A549 (cell line): ENCODE results near the gene ANKFY1. TPM values are rescaled to one million over a fixed set of nuclear protein-coding genes. Genes with fewer than 3 reads are reported as not detected.
A peak's percentile ranks its signal among the peaks of the same experiment; 100 is the strongest.

Experiments
- ATAC-seq, 2 experiments: fragments of 200-7000 bp in 1 of 2; fragments of >200 bp in 1 of 2; cut with Nextera tagmentation in 1 of 2; cut with Tn5 transposase in 1 of 2; 3 replicates each; pipeline versions ENCODE4 v1.8.0 to v1.9.1; 2018 to 2020; ENCODE audit warnings: mild to moderate bottlenecking in 1 of 2, moderate library complexity in 1 of 2
- CTCF ChIA-PET: fragments of 300-600 bp; sonication (Branson Sonifier 250); formaldehyde crosslinking; extraction: SDS; loops from one replicate; lab custom pipeline; 2021; ENCODE audit warnings: antibody characterized with exemption, inconsistent platforms; lab: Yijun Ruan, JAX
- POLR2A ChIA-PET: fragments of 350-600 bp; formaldehyde crosslinking; extraction: SDS; loops from one replicate; lab custom pipeline; 2021; ENCODE audit warnings: antibody characterized with exemption, inconsistent platforms; lab: Yijun Ruan, JAX
- DNase-seq, 2 experiments: peaks; one replicate each; pipeline versions ENCODE4 v3.0.0 to v3.0.0-alpha.2; 2011 to 2016; ENCODE audit warnings: low read depth in 1 of 2, low spot score in 1 of 2
- FAIRE-seq: peaks from 2 replicates; lab custom pipeline; 2011; peaks lifted over from hg19 to GRCh38; lab: Jason Lieb, UNC
- H3K27ac ChIP-seq, 2 experiments: fragments of >200 bp; sonication (Bioruptor Twin); formaldehyde crosslinking; 3 replicates each; pipeline ENCODE4 v1.5.1; 2016 to 2017
- H3K4me1 ChIP-seq: fragments of >200 bp; sonication (Bioruptor Twin); formaldehyde crosslinking; 3 replicates; pipeline ENCODE4 v1.6.1; 2016
- H3K4me2 ChIP-seq: fragments of >200 bp; sonication (Bioruptor Twin); formaldehyde crosslinking; 3 replicates; pipeline ENCODE4 v1.6.1; 2016
- H3K4me3 ChIP-seq: fragments of >200 bp; sonication (Bioruptor Twin); formaldehyde crosslinking; 3 replicates; pipeline ENCODE4 v1.5.1; 2016
- H3K9me3 ChIP-seq: fragments of >200 bp; sonication (Bioruptor Twin); formaldehyde crosslinking; 3 replicates; pipeline ENCODE4 v1.6.1; 2016
- ATOH8 ChIP-seq: fragments of 250-450 bp; sonication (Bioruptor Pico); IDR thresholded peaks from 2 replicates; pipeline ENCODE4 v1.5.0; 2020; ENCODE audit warnings: low read depth, mild to moderate bottlenecking, moderate library complexity
- CBX8 ChIP-seq: fragments of 200-600 bp; sonication (generic); IDR thresholded peaks from 2 replicates; pipeline ENCODE4 v1.6.1; 2016
- CHD4 ChIP-seq: fragments of 200-600 bp; sonication (generic); IDR thresholded peaks from 2 replicates; pipeline ENCODE4 v1.6.1; 2016; ENCODE audit warnings: antibody characterized with exemption, mild to moderate bottlenecking, borderline replicate concordance
- CTCF ChIP-seq: fragments of >200 bp; sonication (Bioruptor Twin); formaldehyde crosslinking; IDR thresholded peaks from 3 replicates; pipeline ENCODE4 v1.5.1; 2016
- EHMT2 ChIP-seq: fragments of 200-600 bp; sonication (generic); IDR thresholded peaks from 2 replicates; pipeline ENCODE4 v1.6.1; 2016; ENCODE audit warnings: antibody characterized with exemption, low read depth, mild to moderate bottlenecking, moderate library complexity
- FOSL2 ChIP-seq, 2 experiments: fragments of 450-650 bp in 1 of 2; fragments of >200 bp in 1 of 2; sonication (Bioruptor Twin) in 1 of 2; formaldehyde crosslinking; IDR thresholded peaks; 2 replicates each; pipeline versions ENCODE4 v1.5.0 to v1.6.1; 2016 to 2020; ENCODE audit warnings: mild to moderate bottlenecking in 1 of 2, moderate library complexity in 1 of 2
- HES2 ChIP-seq: fragments of >200 bp; sonication (Bioruptor Twin); formaldehyde crosslinking; IDR thresholded peaks from 2 replicates; pipeline ENCODE4 v1.6.1; 2016
- HEYL ChIP-seq: fragments of 250-450 bp; sonication (Bioruptor Pico); IDR thresholded peaks from 2 replicates; pipeline ENCODE4 v1.8.0; 2021; ENCODE audit warnings: mild to moderate bottlenecking, moderate library complexity
- HOXB13 ChIP-seq: fragments of 250-450 bp; sonication (Bioruptor Pico); IDR thresholded peaks from 2 replicates; pipeline ENCODE4 v1.5.0; 2020; ENCODE audit warnings: low read depth, mild to moderate bottlenecking, moderate library complexity
- JUN ChIP-seq, 2 experiments: fragments of >200 bp; sonication (Bioruptor Twin); formaldehyde crosslinking; IDR thresholded peaks; 2 replicates in 1 of 2; 3 replicates in 1 of 2; pipeline ENCODE4 v1.6.1; 2016 to 2017
- KDM5A ChIP-seq: fragments of 200-600 bp; sonication (generic); IDR thresholded peaks from 2 replicates; pipeline ENCODE4 v1.6.1; 2016; ENCODE audit warnings: antibody characterized with exemption, mild to moderate bottlenecking
- MAFK ChIP-seq: fragments of 450-650 bp; IDR thresholded peaks from 2 replicates; pipeline ENCODE4 v1.6.1; 2014; ENCODE audit not compliant: partially characterized antibody
- MYC ChIP-seq: IDR thresholded peaks from 2 replicates; pipeline ENCODE4 v1.6.1; 2012; ENCODE audit warnings: mild to moderate bottlenecking, inconsistent platforms, low read length, improper control_type of control experiment, borderline replicate concordance
- NFE2L2 ChIP-seq: fragments of 150-350 bp; conservative IDR thresholded peaks from 2 replicates; pipeline ENCODE4 v1.6.1; 2014; ENCODE audit warnings: low read length
- PBX3 ChIP-seq: IDR thresholded peaks from 2 replicates; pipeline ENCODE4 v1.6.1; 2012
- RAD21 ChIP-seq, 2 experiments: fragments of >200 bp in 1 of 2; sonication (Bioruptor Twin) in 1 of 2; formaldehyde crosslinking in 1 of 2; IDR thresholded peaks in 1 of 2; conservative IDR thresholded peaks in 1 of 2; 2 replicates in 1 of 2; 3 replicates in 1 of 2; pipeline ENCODE4 v1.6.1; 2012 to 2018; ENCODE audit warnings: inconsistent platforms in 1 of 2
- RCOR1 ChIP-seq: fragments of 150-350 bp; IDR thresholded peaks from 2 replicates; pipeline ENCODE4 v1.6.1; 2014; ENCODE audit warnings: antibody characterized with exemption, low read length, low read depth
- SMC3 ChIP-seq: fragments of >200 bp; sonication (Bioruptor Twin); formaldehyde crosslinking; IDR thresholded peaks from 3 replicates; pipeline ENCODE4 v1.6.1; 2018; ENCODE audit warnings: inconsistent platforms
- TP53 ChIP-seq: fragments of 250-450 bp; sonication (Bioruptor Pico); IDR thresholded peaks from 2 replicates; pipeline ENCODE4 v1.5.0; 2021; ENCODE audit warnings: mild to moderate bottlenecking, moderate library complexity
- ZFP36 ChIP-seq: fragments of 450-650 bp; IDR thresholded peaks from 2 replicates; pipeline ENCODE4 v1.6.1; 2014; ENCODE audit warnings: borderline replicate concordance; ENCODE audit not compliant: partially characterized antibody
- WGBS: methylation state at CpG from one replicate; pipeline ENCODE4 v1.1.6; 2017; ENCODE audit errors: missing lambda C conversion rate; 5-methylcytosine and 5-hydroxymethylcytosine counted together
- polyA plus RNA-seq, 4 experiments: library from polyadenylated mRNA; depleted of rRNA in 3 of 4; stranded (reverse); fragments of >200 nt; fragmentation: RNase III in 1 of 4; extraction: RNeasy Plus Mini Kit Qiagen cat#74134 plus additional on column Dnase treatment in 1 of 4; gene quantifications; 2 replicates in 3 of 4; 3 replicates in 1 of 4; pipeline ENCODE4 v1.2.3, GENCODE V29; 2011 to 2017

Gene ANKFY1
- polyA plus RNA-seq, 2 of the 4 experiments (the other 2 are of a cell fraction): 28.5 to 51.7 TPM

GRCh38 chr17:4165301-4166010 lies 98.3 kb downstream of the ANKFY1 start:
- no peak for DNase-seq
- no peak overlapping the region for H3K4me2 ChIP-seq
- 95% methylated on average over 10 of the region's 10 CpGs for WGBS
- ChIA-PET CTCF (interaction anchor here (0.9 to 7.3 kb wide), 5 partner anchors 8 to 248 kb away, joined by 3 to 45 read pairs (median 4); no protein-coding TSS in a partner anchor), POLR2A (no interaction called here)
- no peak for FAIRE-seq
- H3K9me3 ChIP-seq: no peaks in the 10 kb centered on the region
- H3K4me1 ChIP-seq: peaks cover 35% of the 10 kb centered on the region
- H3K27ac ChIP-seq: no peak overlapping the region
- no peak for TF ChIP-seq CTCF
- TF ChIP-seq HES2: no peak
- TF ChIP-seq TP53 (CRISPR knock-in tag): no peak
- no peak for TF ChIP-seq HEYL (CRISPR knock-in tag)
- TF ChIP-seq MAFK: no peak
- no peak overlapping the region for H3K4me3 ChIP-seq
- ATAC-seq: no peak

GRCh38 chr17:4163951-4164350 lies 99.8 kb downstream of the ANKFY1 start:
- peak; percentile 2 for TF ChIP-seq MAFK
- no peak for TF ChIP-seq MYC
- 78% methylated on average over 6 of the region's 6 CpGs for WGBS
- POLR2A ChIA-PET: interaction anchor here (0.7 kb wide), 1 partner anchor 21 kb away, joined by 3 read pairs; the partner anchor contains the start of genes CYB5D2 and ZZEF1
- ATAC-seq (no peak), DNase-seq (peak in 1 of 2 experiments; percentile 18), FAIRE-seq (no peak)
- H3K4me2 ChIP-seq: no peak overlapping the region
- CTCF ChIA-PET: interaction anchor here (0.6 to 7.3 kb wide), 6 partner anchors 9 to 249 kb away, joined by 3 to 45 read pairs (median 6); no protein-coding TSS in a partner anchor
- no peak overlapping the region for H3K4me3 ChIP-seq
- peak overlapping the region; percentile 23 to 90; a peak in 2 of 6 replicates for H3K27ac ChIP-seq
- no peaks in the 10 kb centered on the region for H3K9me3 ChIP-seq
- H3K4me1 ChIP-seq: peaks cover 39% of the 10 kb centered on the region

GRCh38 chr17:4162775-4163466 lies 100.9 kb downstream of the ANKFY1 start:
- FAIRE-seq (no peak), DNase-seq (no peak), ATAC-seq (no peak)
- no peak for TF ChIP-seq HOXB13
- TF ChIP-seq RCOR1: no peak
- TF ChIP-seq RAD21 (conservative IDR thresholded peaks at IDR 0.05 in 1 of 2, IDR thresholded peaks at IDR 0.05 in 1 of 2): no peak
- no peak for TF ChIP-seq ATOH8 (CRISPR knock-in tag)
- no peak for TF ChIP-seq TP53 (CRISPR knock-in tag)
- Histone ChIP-seq H3K27ac (peak overlapping the region; percentile 90), H3K4me3 (no peak overlapping the region), H3K4me2 (peak overlapping the region; percentile 71; the same call in 1 of the 3 replicates), H3K9me3 (no peaks in the 10 kb centered on the region), H3K4me1 (peaks cover 39% of the 10 kb centered on the region)
- ChIA-PET CTCF (interaction anchor here (0.8 to 7.3 kb wide), 9 partner anchors 10 to 250 kb away, joined by 3 to 45 read pairs (median 9); partner anchors contain the start of genes CYB5D2 and ZZEF1), POLR2A (interaction anchor here (0.6 to 4.7 kb wide), 2 partner anchors 19 to 41 kb away, joined by 5 to 54 read pairs; partner anchors contain the start of genes CYB5D2 and ZZEF1)
- WGBS: 93% methylated on average over 14 of the region's 14 CpGs

GRCh38 chr17:4162321-4162720 lies 101.5 kb downstream of the ANKFY1 start:
- Histone ChIP-seq H3K9me3 (no peaks in the 10 kb centered on the region), H3K27ac (peak overlapping the region; percentile 90), H3K4me1 (peaks cover 39% of the 10 kb centered on the region), H3K4me3 (no peak overlapping the region), H3K4me2 (peak overlapping the region; percentile 71)
- FAIRE-seq (no peak), DNase-seq (no peak), ATAC-seq (no peak)
- no peak for TF ChIP-seq CTCF
- TF ChIP-seq PBX3: no peak
- no peak for TF ChIP-seq KDM5A
- no peak for TF ChIP-seq JUN (IDR thresholded peaks at IDR 0.05)
- no peak for TF ChIP-seq CHD4
- TF ChIP-seq ZFP36: no peak
- no peak for TF ChIP-seq EHMT2
- no peak for TF ChIP-seq CBX8
- TF ChIP-seq SMC3: no peak
- TF ChIP-seq NFE2L2: no peak
- TF ChIP-seq FOSL2 (IDR thresholded peaks at IDR 0.05): no peak
- no peak for TF ChIP-seq FOSL2 (CRISPR knock-in tag; IDR thresholded peaks at IDR 0.05)
- 81% methylated on average over 6 of the region's 6 CpGs for WGBS
- POLR2A ChIA-PET: interaction anchor here (4.7 kb wide), 1 partner anchor 19 kb away, joined by 54 read pairs; the partner anchor contains the start of genes CYB5D2 and ZZEF1
- CTCF ChIA-PET: interaction anchor here (1.4 to 7.3 kb wide), 7 partner anchors 9 to 248 kb away, joined by 3 to 45 read pairs (median 12); partner anchors contain the start of genes CYB5D2 and ZZEF1
